Astrocyte (in vitro differentiated cells and primary cell): ENCODE measurements around the gene DCLK1. TPM values are rescaled to one million over a fixed set of nuclear protein-coding genes. Genes with fewer than 3 reads are reported as not detected.

Source experiments
- DNase-seq: peaks from one replicate; pipeline ENCODE4 v3.0.0-alpha.2; 2010; ENCODE audit warnings: low read depth
- FAIRE-seq: peaks from 2 replicates; lab custom pipeline; 2011; peaks lifted over from hg19 to GRCh38; lab: Jason Lieb, UNC
- H2AFZ ChIP-seq: 2 replicates; pipeline ENCODE4 v1.6.0; 2012; ENCODE audit warnings: low read depth, low read length, inconsistent platforms
- H3K27ac ChIP-seq: 2 replicates; pipeline ENCODE4 v1.5.1; 2011; ENCODE audit warnings: low read depth, low read length, inconsistent platforms
- H3K27me3 ChIP-seq: 2 replicates; pipeline ENCODE4 v1.6.0; 2011; ENCODE audit warnings: low read length, inconsistent platforms; ENCODE audit not compliant: insufficient read depth
- H3K36me3 ChIP-seq: 2 replicates; pipeline ENCODE4 v1.5.1; 2011; ENCODE audit warnings: low read length, inconsistent platforms; ENCODE audit not compliant: insufficient read depth
- H3K4me1 ChIP-seq: 2 replicates; pipeline ENCODE4 v1.5.1; 2011; ENCODE audit warnings: low read length, inconsistent platforms; ENCODE audit not compliant: insufficient read depth
- H3K4me2 ChIP-seq: 2 replicates; pipeline ENCODE4 v1.6.0; 2012; ENCODE audit warnings: low read length, inconsistent platforms
- H3K4me3 ChIP-seq: 2 replicates; pipeline ENCODE4 v1.5.1; 2011; ENCODE audit warnings: low read depth, mild to moderate bottlenecking, low read length, inconsistent platforms; ENCODE audit not compliant: insufficient read depth
- H3K79me2 ChIP-seq: 2 replicates; pipeline ENCODE4 v1.6.0; 2012; ENCODE audit warnings: mild to moderate bottlenecking, low read length, inconsistent platforms; ENCODE audit not compliant: insufficient read depth
- H3K9ac ChIP-seq: 2 replicates; pipeline ENCODE4 v1.6.0; 2012; ENCODE audit warnings: mild to moderate bottlenecking, low read length, inconsistent platforms
- H3K9me3 ChIP-seq: 2 replicates; pipeline ENCODE4 v1.5.1; 2012; ENCODE audit warnings: low read depth, mild to moderate bottlenecking, low read length, inconsistent platforms; ENCODE audit not compliant: insufficient read depth
- H4K20me1 ChIP-seq: 2 replicates; pipeline ENCODE4 v1.6.0; 2012; ENCODE audit warnings: low read length, inconsistent platforms; ENCODE audit not compliant: insufficient read depth
- H3K27ac Mint-ChIP-seq: one replicate; pipeline ENCODE4 v1.8.0; 2021; ENCODE audit warnings: mild to moderate bottlenecking, mixed read lengths; ENCODE audit not compliant: unreplicated experiment
- H3K27me3 Mint-ChIP-seq: one replicate; pipeline ENCODE4 v1.8.0; 2021; ENCODE audit warnings: low read depth, mixed read lengths; ENCODE audit not compliant: unreplicated experiment
- H3K36me3 Mint-ChIP-seq: one replicate; pipeline ENCODE4 v1.8.0; 2021; ENCODE audit warnings: low read depth, mixed read lengths; ENCODE audit not compliant: unreplicated experiment
- H3K4me1 Mint-ChIP-seq: one replicate; pipeline ENCODE4 v1.8.0; 2021; ENCODE audit warnings: low read depth, mixed read lengths; ENCODE audit not compliant: unreplicated experiment
- H3K4me3 Mint-ChIP-seq: one replicate; pipeline ENCODE4 v1.8.0; 2021; ENCODE audit warnings: mild to moderate bottlenecking, moderate library complexity, mixed read lengths; ENCODE audit not compliant: unreplicated experiment
- H3K9me3 Mint-ChIP-seq: one replicate; pipeline ENCODE4 v1.8.0; 2021; ENCODE audit warnings: mild to moderate bottlenecking, mixed read lengths; ENCODE audit not compliant: unreplicated experiment
- CTCF ChIP-seq: IDR thresholded peaks from 2 replicates; pipeline ENCODE4 v1.5.1; 2011; ENCODE audit warnings: low read depth, mild to moderate bottlenecking, inconsistent platforms, low read length, moderate library complexity; ENCODE audit not compliant: insufficient read depth
- EZH2 ChIP-seq: IDR thresholded peaks from 2 replicates; pipeline ENCODE4 v1.6.1; 2012; ENCODE audit warnings: mild to moderate bottlenecking, low read length, inconsistent platforms; ENCODE audit not compliant: insufficient read depth
- total RNA-seq: library from RNA; stranded (reverse); gene quantifications from 2 replicates; pipeline ENCODE4 v1.2.1, GENCODE V29; 2021

The DCLK1 gene
- total RNA-seq, 1 donor from 2014 or later, result 4.9 TPM

GRCh38 chr13:35720690-35721554, 410.3 kb downstream of the DCLK1 start:
- peaks cover 3% of the 10 kb centered on the region for H3K4me1 ChIP-seq
- H3K4me3 ChIP-seq, result peak overlapping the region; percentile 24
- peak overlapping the region; percentile 10 for H3K9ac ChIP-seq
- H3K9me3 ChIP-seq, result no peaks in the 10 kb centered on the region
- H3K4me3 Mint-ChIP-seq, result peak overlapping the region; percentile 40
- TF ChIP-seq EZH2 (no peak), CTCF (peak; percentile 93)
- FAIRE-seq (no peak), DNase-seq (no peak)
- no peak overlapping the region for H3K27ac ChIP-seq
- H3K9me3 Mint-ChIP-seq, result no peaks in the 10 kb centered on the region
- H3K4me2 ChIP-seq, result peak overlapping the region; percentile 79
- no peaks in the 10 kb centered on the region for H3K4me1 Mint-ChIP-seq
- H3K79me2 ChIP-seq, result no peaks in the 10 kb centered on the region
- H3K36me3 ChIP-seq, result no peaks in the 10 kb centered on the region
- no peaks in the 10 kb centered on the region for H3K27me3 ChIP-seq
- no peaks in the 10 kb centered on the region for H3K36me3 Mint-ChIP-seq
- H3K27ac Mint-ChIP-seq, result no peak overlapping the region
- peak overlapping the region; percentile 70 for H2AFZ ChIP-seq
- peaks cover 8% of the 10 kb centered on the region for H3K27me3 Mint-ChIP-seq
- H4K20me1 ChIP-seq, result no peaks in the 10 kb centered on the region

GRCh38 chr13:35720290-35720689, 410.9 kb downstream of the DCLK1 start:
- Histone ChIP-seq H3K4me2 (peak overlapping the region; percentile 79), H3K4me1 (peaks cover 3% of the 10 kb centered on the region), H2AFZ (no peak overlapping the region), H3K79me2 (no peaks in the 10 kb centered on the region), H3K9me3 (no peaks in the 10 kb centered on the region), H4K20me1 (no peaks in the 10 kb centered on the region), H3K9ac (no peak overlapping the region), H3K4me3 (no peak overlapping the region), H3K27ac (no peak overlapping the region), H3K27me3 (no peaks in the 10 kb centered on the region), H3K36me3 (no peaks in the 10 kb centered on the region)
- H3K9me3 Mint-ChIP-seq, result no peaks in the 10 kb centered on the region
- no peaks in the 10 kb centered on the region for H3K4me1 Mint-ChIP-seq
- H3K4me3 Mint-ChIP-seq, result no peak overlapping the region
- DNase-seq, result no peak
- no peaks in the 10 kb centered on the region for H3K36me3 Mint-ChIP-seq
- H3K27me3 Mint-ChIP-seq, result peaks cover 8% of the 10 kb centered on the region
- TF ChIP-seq CTCF, result no peak
- no peak for TF ChIP-seq EZH2
- no peak for FAIRE-seq
- H3K27ac Mint-ChIP-seq, result no peak overlapping the region

Other genes starting within 250 kb of the DCLK1 start
- gene SOHLH2, start 83.2 kb upstream of the DCLK1 start, total RNA-seq, result 0.17 TPM in 1 of 2 replicates, not detected in the other
- 0.62 and 0.98 TPM in 2 replicates for gene CCDC169, start 166.4 kb upstream of the DCLK1 start, total RNA-seq
- gene SPART, start 215.0 kb upstream of the DCLK1 start, total RNA-seq, result 47.7 and 50.6 TPM in 2 replicates